Amygdala (tissue), 56 donors: ENCODE measurements around the gene KIRREL3.

Experiments used
- DNase-seq, 56 donors: peaks; one replicate each; lab custom pipeline; 2025; lab: John Stamatoyannopoulos, UW

Gene KIRREL3

DNA sequence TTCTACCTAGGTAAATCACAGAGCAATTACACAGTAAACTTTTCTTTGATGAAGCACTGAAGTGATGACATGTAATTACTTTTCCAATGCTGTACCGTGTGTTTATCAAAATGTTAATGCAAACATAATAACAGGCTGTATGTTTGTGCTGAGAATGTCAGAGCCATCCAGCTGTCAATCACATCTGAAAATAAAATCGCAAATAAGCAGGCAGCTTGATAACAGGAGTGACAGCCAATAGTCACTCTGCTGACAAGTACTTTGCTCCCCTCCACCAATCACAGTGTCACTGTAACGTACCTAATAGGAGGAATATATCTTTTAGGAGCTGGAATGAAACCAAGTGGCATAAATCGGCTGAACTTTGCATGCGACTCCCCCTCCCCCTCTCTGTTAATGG, 119.7 kb downstream of the KIRREL3 start:
- DNase-seq, result no peak

DNA sequence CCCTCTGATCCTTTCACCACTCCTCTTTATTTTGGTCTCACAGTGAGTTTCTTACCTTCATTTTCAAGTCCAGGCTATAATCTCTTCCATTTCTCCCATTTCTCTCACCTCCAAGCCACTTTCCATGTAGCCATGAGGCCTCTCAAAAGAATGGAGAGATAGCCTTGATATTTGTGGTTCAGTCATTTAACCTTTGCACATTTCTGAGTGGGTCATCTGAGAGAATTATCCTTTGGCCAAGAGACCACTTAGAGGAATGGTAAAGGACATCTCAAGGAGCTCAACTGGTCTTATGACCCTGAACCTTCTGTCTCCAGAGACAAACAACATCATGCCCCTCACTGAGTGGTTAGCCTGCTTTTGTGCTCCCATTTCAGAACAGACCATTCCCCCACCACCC, 121.1 kb downstream of the KIRREL3 start:
- DNase-seq, result no peak

DNA sequence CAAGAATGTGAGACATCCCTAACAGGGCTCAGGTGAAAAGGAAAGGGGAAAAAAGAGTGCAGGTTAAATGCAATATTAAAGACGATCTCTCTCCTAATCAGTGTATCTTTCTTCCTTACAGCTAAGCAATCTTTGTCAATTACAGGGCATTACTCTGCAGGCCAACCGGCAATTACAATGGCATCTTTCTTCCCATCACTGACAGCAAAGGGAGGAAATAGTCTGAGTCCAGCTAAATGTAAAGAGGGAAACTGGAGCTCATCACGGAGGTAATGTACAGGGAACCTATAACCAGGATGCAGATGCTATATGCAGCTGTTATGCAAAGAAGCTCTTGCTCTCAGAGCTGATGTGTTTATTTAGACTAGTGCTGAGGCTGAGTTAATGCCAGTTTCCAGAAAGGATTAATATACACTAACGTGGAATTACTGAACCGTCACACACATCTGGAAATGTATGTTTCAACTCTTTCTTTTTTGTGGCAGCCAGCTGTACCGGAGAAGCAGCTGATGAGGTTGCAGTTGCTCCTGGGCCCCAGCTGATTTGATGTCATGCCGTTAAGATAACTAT, 121.6 kb downstream of the KIRREL3 start:
- DNase-seq, result peak in 2 of 56 donors; percentile 18 to 27

DNA sequence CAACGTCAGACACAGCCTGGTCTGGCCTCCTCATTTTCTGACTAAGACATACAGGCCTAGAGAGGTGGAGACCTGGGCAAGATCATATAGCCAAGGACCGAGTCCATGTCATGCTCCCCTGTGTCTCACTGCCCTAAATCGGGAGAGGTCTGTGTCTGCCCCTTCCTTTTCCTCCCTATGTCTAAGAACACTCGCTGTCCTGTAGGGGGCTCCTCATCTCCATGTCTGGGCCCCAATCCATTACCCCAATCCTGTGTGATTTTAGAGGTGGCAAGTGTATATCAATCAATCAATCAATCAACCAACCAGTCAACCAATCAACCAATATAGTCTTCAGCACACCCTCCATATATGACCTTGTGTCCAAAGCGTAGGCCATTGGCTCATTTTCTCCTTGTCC, 125.7 kb downstream of the KIRREL3 start:
- no peak for DNase-seq

DNA sequence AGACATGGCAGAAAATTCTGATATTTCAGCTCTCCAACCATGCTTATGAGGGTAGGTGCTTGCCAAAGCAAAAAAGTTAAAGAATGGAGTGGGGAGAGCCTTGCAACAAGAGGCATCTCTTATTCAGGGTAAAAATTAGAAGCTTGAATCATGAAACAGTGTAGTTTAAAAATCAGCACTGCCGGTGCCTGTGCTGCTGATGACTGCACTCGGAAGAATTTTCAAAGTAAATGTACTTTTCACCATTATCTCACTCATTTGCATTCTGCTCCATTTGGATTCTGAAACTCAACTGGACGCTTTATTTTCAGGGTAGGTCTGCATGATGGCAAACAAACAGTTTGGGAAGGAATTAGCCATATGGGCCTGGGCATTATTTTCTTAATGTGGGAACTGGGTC, 126.3 kb downstream of the KIRREL3 start:
- DNase-seq, result no peak

DNA sequence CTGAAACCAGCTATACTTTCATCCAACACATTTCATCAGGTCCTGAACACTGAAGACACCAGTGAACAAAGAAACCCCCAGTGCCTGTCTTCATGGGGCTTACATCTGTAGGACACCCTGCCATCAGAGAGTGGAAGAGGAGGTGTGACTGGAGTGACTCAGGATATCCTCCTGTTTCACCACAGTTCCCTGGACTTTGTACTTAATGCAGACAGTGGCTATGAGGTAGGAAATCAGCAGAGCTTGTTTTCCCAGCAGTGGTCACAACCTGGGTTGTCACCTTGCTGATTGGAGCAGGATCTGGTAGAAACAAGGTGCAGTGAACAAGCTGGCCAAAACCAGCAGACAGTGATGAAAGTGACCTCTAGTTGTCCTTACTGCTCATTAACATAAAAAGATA, 128.8 kb downstream of the KIRREL3 start:
- DNase-seq, result no peak

DNA sequence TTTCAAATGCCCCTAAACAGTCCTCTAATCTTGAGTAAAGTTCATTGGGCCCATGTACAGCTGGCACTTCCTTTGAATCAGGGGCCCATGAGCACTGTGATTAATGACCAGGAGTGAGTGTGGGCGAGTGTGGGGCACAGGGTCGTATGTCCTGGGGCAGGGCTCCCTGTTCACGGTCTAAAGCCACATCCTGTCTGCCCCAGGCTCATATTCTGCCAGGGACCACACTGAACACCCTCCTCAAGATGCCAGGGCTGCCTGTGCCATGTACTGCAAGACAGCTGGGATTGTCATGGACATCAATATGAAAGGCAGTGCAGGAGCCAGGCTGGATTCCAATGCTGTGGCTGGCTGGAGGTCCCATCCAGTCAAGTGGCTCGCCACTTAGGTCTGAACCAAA, 130.5 kb downstream of the KIRREL3 start:
- DNase-seq, result no peak

DNA sequence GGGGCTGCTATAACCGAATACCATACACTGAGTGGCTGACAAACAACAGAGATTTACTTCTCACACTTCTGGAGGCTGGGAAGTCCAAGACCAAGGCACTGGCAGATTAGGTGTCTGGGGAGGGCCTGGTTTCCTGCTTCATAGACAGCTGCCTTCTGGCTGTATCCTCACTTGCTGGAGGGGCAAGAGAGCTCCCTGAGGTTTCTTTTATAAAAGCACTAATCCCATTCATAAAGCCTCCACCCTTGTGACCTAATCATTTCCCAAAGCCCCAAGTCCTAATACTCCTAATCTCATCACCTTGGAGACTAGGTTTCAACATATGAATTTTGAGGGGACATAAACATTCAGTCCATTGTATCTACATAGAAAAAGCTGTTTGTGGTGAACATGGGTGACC, 131.8 kb downstream of the KIRREL3 start:
- no peak for DNase-seq

DNA sequence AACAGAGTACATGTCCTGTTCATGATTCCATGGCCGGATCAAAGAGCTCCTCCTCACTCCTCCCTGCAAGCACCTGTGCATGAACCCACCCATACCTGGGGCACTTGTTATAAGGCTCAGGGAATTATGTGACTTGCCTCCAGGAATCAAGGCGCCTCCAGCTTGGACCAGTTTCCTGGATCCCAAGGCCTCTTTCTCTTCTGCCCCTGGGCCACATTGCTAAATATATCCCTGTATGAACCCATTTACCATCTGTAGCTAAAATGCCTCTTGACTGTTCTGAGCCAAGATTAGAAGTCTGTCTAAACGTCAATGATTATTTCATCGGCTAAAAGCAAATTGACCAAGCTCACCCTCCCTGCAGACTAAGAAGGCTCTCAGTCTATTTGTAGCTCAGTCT, 135.6 kb downstream of the KIRREL3 start:
- DNase-seq, result no peak

DNA sequence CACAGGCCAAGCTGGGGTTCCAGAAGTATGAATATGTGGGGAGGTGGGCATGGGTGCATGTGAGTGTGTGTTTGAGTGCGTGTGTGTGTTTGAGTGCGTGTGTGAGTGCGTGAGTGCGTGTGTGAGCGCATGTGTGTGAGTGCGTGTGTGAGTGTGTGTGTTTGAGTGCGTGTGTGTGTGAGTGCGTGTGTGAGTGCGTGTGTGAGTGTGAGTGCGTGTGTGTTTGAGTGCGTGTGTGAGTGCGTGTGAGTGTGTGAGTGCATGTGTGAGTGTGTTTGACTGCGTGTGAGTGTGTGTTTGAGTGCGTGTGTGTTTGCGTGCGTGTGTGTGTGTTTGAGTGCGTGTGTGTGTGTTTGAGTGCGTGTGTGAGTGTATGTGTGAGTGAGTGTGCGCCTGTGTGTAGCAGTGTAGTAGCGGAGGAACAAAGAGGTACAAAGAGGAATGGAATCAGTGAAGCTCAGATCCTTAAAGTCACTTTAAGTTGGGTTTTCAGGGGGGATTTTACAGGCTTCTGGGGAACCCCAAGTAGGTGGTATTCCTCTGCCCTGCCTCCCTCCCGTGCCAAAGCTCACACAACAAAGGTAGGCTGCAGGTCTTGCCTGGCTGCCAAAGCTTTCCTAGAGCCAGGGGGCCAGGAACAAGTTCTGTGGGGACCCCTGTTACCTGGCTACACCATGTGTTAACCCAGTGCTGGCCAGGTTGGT, 137.1 kb downstream of the KIRREL3 start:
- no peak for DNase-seq

DNA sequence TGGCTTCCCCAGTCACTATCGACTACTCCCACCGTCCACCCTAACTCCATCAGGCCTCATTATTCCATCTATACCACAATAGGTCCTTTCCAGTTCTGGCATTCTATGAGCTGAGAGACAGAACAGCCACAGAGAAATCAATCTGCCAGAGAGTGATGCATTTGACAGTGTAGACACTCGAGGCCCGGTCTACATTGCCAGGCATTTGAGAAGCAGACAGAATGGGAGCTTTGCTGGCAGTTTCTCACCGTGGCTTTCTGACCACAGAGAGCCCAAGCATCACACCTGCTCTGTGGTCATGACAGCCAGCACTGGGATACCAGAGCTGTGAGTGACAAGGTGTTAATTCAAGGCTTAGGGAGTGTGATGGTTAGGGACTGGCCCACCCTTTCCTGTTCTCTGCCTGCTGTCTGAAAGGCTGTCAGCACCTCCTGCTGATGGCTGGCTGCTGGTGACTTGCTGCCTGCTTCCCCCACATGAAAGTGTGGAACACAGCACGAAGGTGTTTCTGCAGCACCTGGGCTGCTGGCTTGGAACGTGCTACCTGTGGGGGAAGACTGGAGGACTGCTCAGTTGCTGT, 137.8 kb downstream of the KIRREL3 start:
- DNase-seq, result no peak

DNA sequence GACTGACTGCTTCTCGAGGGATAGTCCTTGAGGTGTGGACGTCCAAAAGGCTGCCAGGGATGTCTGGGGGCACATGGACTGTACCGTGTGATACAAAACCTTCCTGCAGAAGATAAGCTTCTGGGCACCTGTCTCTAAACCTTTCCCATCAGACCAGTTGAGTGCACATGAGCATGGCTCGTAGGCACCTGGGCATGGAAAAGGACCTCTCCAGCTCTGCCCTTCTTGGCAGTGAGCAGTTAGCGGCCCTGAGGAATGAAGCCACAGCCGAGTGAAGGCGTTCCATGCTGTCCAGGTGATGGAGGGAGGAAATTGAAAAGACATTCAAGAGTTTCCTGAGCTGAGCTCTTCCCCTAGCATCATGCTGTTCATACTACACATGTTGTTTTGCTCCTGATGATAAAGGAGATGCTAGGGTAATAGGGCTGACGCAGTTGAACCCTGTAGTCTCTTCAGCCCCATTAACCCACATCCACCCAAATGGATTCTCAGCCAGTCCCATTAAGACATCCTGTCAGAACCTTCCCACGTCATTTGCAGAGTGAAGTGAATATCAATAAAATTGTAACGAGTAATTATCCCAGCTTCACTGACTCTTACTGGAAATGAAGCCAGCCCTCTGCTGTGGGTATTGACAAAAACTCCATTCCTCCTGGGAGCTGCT, 138.6 kb downstream of the KIRREL3 start:
- DNase-seq, result no peak

DNA sequence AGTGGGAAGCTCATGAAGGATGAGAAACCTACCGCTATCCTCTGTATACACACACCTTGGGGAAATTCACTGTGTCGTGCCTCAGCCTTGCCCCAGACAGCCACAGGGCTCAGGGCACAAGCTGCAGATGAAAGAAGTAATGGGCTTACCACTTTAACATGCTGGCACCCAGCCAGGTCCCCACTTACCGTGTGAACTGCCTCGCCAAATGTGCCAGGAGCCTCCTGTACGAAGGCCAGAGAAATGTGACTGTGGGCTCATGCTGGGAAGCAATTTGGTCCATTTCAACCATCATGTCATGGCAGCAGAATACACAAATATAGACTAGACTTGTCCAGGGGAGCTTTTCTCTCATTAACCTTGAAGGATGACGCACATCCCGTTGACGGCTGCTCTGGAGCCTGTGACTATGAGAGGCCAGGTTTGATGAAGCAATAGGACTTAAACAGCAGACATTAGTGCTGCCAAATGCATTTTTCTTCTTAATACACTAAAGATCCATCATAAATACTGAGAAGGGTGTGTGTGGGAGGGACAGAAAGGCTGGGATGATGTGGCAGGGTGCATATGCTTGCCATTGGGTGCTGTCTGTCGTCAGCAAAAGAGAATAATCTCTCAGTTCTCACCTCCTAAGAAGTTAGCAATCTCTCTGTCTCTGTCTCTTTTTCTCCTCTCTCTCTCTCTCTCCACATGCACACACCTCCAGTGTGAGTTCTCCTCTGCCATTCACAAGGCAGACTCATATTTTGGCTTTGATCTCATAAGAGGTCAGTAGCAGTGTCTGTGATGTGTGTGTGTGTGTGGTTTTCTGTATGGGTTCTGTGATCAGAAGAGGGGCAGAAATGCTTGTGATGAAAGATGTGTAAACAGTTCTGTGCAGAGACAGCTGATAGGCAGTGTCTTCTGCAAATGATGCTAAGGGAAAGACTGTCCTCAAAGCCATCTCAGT, 142.4 kb downstream of the KIRREL3 start:
- DNase-seq, result no peak

DNA sequence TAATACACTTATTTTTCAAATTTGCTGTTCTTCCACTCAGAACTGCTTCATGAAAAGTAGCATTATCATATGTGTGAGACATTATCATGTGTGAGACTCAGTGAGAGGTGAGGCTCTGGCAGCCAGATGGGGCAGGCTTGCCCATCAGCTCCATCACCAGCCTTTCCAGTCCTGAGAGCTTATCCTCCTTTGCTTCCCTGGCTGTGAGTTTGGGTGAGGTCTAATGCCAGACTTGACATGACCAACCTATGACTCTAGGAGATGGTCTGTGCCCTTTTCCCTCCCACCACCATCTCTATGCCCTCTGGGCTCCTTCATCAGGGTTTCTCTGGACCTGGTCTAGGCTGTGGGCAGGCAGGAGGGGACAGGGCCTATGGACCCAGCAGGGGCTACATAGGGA, 145.0 kb downstream of the KIRREL3 start:
- no peak for DNase-seq

DNA sequence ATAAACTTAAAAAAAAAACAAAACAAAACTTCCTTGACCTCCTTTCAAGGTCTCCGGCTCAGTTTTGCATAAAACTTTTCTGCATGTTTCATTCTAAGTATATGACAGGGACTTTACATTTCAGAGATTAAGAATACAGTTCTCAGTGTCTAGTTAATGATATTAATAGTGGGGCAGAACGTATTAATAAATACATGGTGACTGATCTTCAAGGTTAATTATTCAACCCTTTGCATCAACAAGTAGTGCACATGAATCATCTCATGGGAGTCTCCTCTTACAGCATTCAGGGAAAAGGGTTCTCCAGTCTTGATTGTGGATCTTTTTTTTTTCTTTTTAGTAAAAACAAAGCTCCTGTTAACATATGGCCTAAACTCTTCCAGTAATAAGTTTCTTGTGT, 146.8 kb downstream of the KIRREL3 start:
- DNase-seq, result no peak

DNA sequence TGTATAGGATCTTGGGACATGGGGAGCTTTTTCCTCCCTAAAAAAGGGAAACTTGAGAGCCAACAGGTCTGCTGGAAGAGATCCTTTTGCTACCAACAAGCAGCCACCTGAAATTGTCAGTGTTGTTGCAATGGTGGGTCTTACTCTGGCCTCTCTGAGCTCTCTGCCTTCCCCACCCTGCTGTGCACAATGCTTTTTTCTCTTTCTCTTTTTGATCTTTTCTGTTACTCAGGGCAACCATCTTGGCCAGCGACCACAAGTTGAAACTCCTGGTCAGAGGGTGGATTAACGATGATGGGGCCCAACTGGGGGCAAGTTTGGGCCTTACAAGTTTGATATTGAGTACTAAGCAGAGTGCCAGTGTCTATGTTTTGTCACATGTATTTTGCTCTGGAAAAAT, 155.8 kb downstream of the KIRREL3 start:
- no peak for DNase-seq

DNA sequence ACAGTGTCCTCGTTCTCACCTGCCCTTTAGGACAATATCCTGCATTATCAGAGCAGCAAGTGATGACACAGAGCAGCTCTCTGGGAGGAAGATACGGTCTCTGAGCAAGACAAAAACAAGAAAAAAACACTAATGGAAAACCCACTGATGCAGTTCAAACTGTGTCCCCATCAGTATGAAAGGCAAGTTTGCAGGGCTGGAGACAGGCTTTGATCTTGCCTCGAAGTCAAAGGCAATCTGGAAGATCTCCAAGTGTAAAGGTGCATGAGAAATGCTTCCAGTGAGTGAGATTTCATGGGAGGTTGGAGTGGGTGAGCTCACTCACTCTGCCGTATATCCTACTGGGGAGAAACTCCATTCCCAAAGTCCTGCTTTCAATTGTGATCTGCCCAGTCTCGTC, 157.5 kb downstream of the KIRREL3 start:
- DNase-seq, result no peak

DNA sequence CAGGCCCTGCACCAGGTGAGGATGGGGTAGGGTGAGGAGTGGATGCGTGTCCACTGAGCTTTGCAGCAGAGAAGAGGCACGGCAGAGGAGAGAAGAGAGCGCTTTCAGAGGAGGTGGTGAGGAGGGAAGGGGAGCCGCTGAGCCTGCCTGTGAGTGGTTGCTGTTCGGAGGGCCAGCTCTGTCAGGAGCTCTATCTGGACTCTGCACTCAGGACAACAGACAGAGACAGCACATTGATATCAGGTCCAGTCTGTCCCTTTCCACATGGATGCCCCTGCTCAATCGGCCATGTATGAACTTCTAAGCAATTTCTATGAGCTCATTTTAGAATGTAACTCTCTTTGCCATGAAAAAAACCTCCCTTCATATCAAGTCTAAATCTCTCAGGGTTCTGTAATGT, 158.6 kb downstream of the KIRREL3 start:
- no peak for DNase-seq

DNA sequence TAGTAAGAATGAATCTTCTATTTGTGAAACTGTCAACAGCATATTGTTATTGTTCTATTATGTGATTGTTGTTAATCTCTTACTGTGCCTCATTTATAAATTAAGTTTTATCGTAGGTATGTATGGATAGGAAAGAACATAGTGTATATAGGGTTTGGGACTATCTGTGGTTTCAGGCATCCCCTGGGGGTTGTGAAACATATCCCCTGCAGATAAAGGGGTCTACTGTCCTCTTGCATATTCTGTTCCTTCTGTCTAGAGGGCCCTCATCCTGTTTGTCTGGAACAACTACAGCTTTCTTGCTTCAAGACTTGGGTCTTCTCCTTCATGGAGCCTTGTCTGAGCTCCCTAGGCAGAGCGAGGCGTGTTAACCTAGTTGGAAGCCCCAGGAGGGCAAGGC, 159.6 kb downstream of the KIRREL3 start:
- no peak for DNase-seq

DNA sequence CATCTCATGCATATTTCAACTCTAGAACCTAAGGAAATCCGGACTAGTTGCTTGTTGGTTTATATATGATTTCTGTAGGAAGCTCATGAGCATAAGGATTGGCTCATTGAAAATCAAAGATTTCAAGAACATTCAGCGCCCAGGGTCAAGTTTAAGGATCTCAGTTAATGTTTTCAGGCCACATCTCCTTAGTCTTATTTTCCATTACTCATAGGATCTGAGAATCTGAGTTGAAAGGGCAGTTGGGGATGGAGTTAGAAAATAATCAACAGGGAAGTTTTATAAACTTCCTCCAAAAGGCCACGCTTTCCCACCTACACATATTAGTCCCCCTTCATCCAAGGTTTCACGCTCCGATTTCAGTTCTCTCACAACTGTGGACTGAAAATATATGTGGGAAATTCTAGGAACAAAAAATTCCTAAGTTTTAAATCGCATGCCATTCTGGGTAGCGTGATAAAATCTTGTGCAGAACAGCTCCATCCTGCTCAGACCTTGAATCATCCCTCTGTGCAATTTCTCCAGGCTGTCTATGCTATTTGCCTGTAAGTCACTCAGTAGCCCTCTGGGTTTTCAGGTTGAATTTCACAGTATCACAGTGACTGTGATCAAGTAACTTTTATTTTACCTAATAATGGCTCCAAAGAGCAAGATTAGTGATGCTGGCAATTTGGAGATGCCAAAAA, 160.2 kb downstream of the KIRREL3 start:
- no peak for DNase-seq
